Measurements from ENCODE around the gene KLF9.

DNA sequence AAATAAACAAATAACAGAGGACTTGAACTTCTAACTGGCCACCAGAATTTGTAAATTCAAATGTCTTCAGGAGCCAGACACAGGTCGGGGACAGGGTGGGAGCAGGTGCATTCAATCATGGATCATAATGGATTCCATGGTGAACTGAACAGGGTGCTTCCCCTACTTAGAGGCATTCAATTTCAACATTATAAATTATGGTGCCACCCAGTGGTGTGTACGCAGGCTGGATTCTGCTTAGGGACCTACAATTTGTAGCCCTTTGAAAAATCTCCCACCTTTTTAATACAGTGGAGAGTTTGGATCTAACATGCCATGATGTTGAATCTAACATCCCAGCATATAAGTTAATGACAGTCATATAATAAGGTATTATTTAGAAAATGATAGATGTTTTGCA, 22.3 kb downstream of the KLF9 start:
- TF ChIP-seq, protein P1, sequence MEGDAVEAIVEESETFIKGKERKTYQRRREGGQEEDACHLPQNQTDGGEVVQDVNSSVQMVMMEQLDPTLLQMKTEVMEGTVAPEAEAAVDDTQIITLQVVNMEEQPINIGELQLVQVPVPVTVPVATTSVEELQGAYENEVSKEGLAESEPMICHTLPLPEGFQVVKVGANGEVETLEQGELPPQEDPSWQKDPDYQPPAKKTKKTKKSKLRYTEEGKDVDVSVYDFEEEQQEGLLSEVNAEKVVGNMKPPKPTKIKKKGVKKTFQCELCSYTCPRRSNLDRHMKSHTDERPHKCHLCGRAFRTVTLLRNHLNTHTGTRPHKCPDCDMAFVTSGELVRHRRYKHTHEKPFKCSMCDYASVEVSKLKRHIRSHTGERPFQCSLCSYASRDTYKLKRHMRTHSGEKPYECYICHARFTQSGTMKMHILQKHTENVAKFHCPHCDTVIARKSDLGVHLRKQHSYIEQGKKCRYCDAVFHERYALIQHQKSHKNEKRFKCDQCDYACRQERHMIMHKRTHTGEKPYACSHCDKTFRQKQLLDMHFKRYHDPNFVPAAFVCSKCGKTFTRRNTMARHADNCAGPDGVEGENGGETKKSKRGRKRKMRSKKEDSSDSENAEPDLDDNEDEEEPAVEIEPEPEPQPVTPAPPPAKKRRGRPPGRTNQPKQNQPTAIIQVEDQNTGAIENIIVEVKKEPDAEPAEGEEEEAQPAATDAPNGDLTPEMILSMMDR (conservative IDR thresholded peaks at IDR 0.05), result peak; percentile 38
- no peak for TF ChIP-seq ZFX (IDR thresholded peaks at IDR 0.05)
